CD14-positive monocyte (primary cell): Measurements from ENCODE around the gene JCHAIN. TPM values are rescaled to one million over a fixed set of nuclear protein-coding genes. Genes with fewer than 3 reads are reported as not detected.

Source experiments
- DNase-seq, 3 donors: peaks; one replicate each; pipeline ENCODE4 v3.0.0-alpha.2; 2011 to 2022
- H2AFZ ChIP-seq: 2 replicates; pipeline ENCODE4 v1.6.0; 2012; ENCODE audit warnings: mild to moderate bottlenecking, low read depth, low read length, inconsistent platforms; ENCODE audit not compliant: insufficient read depth, poor library complexity, severe bottlenecking
- H3K27ac ChIP-seq, 2 donors: 1 replicate in 1 of 2; 2 replicates in 1 of 2; pipeline ENCODE4 v1.5.1; 2012 to 2013; ENCODE audit warnings: low read length in 2 of 2, control low read depth in 1 of 2, inconsistent platforms in 1 of 2, low read depth in 1 of 2, mild to moderate bottlenecking in 1 of 2
- H3K27me3 ChIP-seq, 2 donors: one replicate each; pipeline versions ENCODE4 v1.6.0 to v1.6.1; 2011 to 2013; ENCODE audit warnings: low read length in 2 of 2; ENCODE audit not compliant: control insufficient read depth in 2 of 2, insufficient read depth in 2 of 2
- H3K36me3 ChIP-seq, 2 donors: replicated peaks in 1 of 2; 1 replicate in 1 of 2; 2 replicates in 1 of 2; pipeline versions ENCODE4 v1.5.1 to v1.6.1; 2012 to 2013; ENCODE audit warnings: low read length in 2 of 2, control low read depth in 1 of 2, inconsistent platforms in 1 of 2, mild to moderate bottlenecking in 1 of 2; ENCODE audit not compliant: insufficient read depth in 2 of 2, control insufficient read depth in 1 of 2
- H3K4me1 ChIP-seq, 2 donors: 1 replicate in 1 of 2; 2 replicates in 1 of 2; pipeline versions ENCODE4 v1.5.1 to v1.6.1; 2012 to 2013; ENCODE audit warnings: low read length in 2 of 2, control low read depth in 1 of 2, inconsistent platforms in 1 of 2, mild to moderate bottlenecking in 1 of 2, moderate library complexity in 1 of 2; ENCODE audit not compliant: insufficient read depth in 2 of 2, control insufficient read depth in 1 of 2
- H3K4me2 ChIP-seq: replicated peaks from 2 replicates; pipeline ENCODE3; 2012; ENCODE audit warnings: low read length, moderate library complexity, mild to moderate bottlenecking; ENCODE audit not compliant: poor library complexity, severe bottlenecking; ENCODE audit errors: extremely low read depth
- H3K4me3 ChIP-seq, 3 experiments: fragments of 200-600 bp in 1 of 3; sonication (generic) in 1 of 3; replicated peaks in 1 of 3; 1 replicate in 2 of 3; 2 replicates in 1 of 3; pipeline ENCODE4 v1.5.1; 2011 to 2013; ENCODE audit warnings: low read length in 3 of 3, mild to moderate bottlenecking in 3 of 3, control low read depth in 2 of 3, low read depth in 2 of 3, inconsistent platforms in 1 of 3, moderate library complexity in 1 of 3
- H3K79me2 ChIP-seq: 2 replicates; pipeline ENCODE4 v1.6.0; 2012; ENCODE audit warnings: mild to moderate bottlenecking, control low read depth, inconsistent platforms, low read length, moderate library complexity; ENCODE audit not compliant: insufficient read depth
- H3K9ac ChIP-seq: 2 replicates; pipeline ENCODE4 v1.6.0; 2017; ENCODE audit warnings: low read length, mild to moderate bottlenecking; ENCODE audit not compliant: insufficient read depth, poor library complexity, severe bottlenecking
- H3K9me3 ChIP-seq, 2 donors: replicated peaks in 1 of 2; 1 replicate in 1 of 2; 2 replicates in 1 of 2; pipeline versions ENCODE4 v1.5.1 to v1.6.1; 2012 to 2013; ENCODE audit warnings: low read length in 2 of 2, control low read depth in 1 of 2; ENCODE audit not compliant: control insufficient read depth in 1 of 2, insufficient read depth in 1 of 2
- H4K20me1 ChIP-seq: 2 replicates; pipeline ENCODE4 v1.6.0; 2012; ENCODE audit warnings: mild to moderate bottlenecking, low read length, control low read depth, moderate library complexity; ENCODE audit not compliant: insufficient read depth
- H3K27ac Mint-ChIP-seq, 7 donors: one replicate each; pipeline ENCODE4 v1.8.0; 2020; ENCODE audit warnings: mild to moderate bottlenecking in 7 of 7, mixed read lengths in 7 of 7, moderate library complexity in 6 of 7, inconsistent platforms in 2 of 7
- H3K27me3 Mint-ChIP-seq, 3 donors: one replicate each; pipeline ENCODE4 v1.8.0; 2021 to 2022; ENCODE audit warnings: low read depth in 3 of 3, mild to moderate bottlenecking in 3 of 3, mixed read lengths in 3 of 3, moderate library complexity in 3 of 3, inconsistent platforms in 1 of 3
- H3K36me3 Mint-ChIP-seq, 2 donors: one replicate each; pipeline ENCODE4 v1.8.0; 2020; ENCODE audit warnings: mixed read lengths in 2 of 2, inconsistent platforms in 1 of 2, mild to moderate bottlenecking in 1 of 2
- H3K4me1 Mint-ChIP-seq: one replicate; pipeline ENCODE4 v1.8.0; 2020; ENCODE audit warnings: mild to moderate bottlenecking, mixed read lengths
- H3K4me3 Mint-ChIP-seq, 2 donors: one replicate each; pipeline ENCODE4 v1.8.0; 2020; ENCODE audit warnings: mild to moderate bottlenecking in 2 of 2, mixed read lengths in 2 of 2, moderate library complexity in 1 of 2
- H3K9me3 Mint-ChIP-seq, 7 donors: one replicate each; pipeline ENCODE4 v1.8.0; 2020 to 2022; ENCODE audit warnings: mixed read lengths in 7 of 7, mild to moderate bottlenecking in 6 of 7, moderate library complexity in 6 of 7, inconsistent platforms in 2 of 7
- WGBS: methylation state at CpG from one replicate; pipeline ENCODE4 v1.1.5; 2013; ENCODE audit warnings: missing lambda C conversion rate; ENCODE audit not compliant: insufficient coverage; 5-methylcytosine and 5-hydroxymethylcytosine counted together
- intact Hi-C, 2 donors: fragments of 100-400 bp; cut with micrococcal nuclease; formaldehyde crosslinking; loops; one replicate each; pipeline versions ENCODE4 v1.15.0 to v1.15.1; 2023
- polyA plus RNA-seq, 3 donors: library from polyadenylated mRNA; depleted of rRNA in 1 of 3; unstranded in 2 of 3; stranded (reverse) in 1 of 3; fragments of 300-500 nt in 2 of 3; fragments of >200 nt in 1 of 3; fragmentation: Illumina TruSeq in 2 of 3; gene quantifications; 1 replicate in 2 of 3; 2 replicates in 1 of 3; pipeline ENCODE4 v1.2.3, GENCODE V29; 2012 to 2021
- TF ChIP-seq, protein P1 (sequence below): fragments of 200-600 bp; IDR thresholded peaks from one replicate; pipeline ENCODE4 v1.8.0; 2022; ENCODE audit warnings: antibody characterized with exemption, mild to moderate bottlenecking

The JCHAIN gene
- polyA plus RNA-seq, 3 donors, result 0.41 to 6.0 (median 1.9) TPM

DNA sequence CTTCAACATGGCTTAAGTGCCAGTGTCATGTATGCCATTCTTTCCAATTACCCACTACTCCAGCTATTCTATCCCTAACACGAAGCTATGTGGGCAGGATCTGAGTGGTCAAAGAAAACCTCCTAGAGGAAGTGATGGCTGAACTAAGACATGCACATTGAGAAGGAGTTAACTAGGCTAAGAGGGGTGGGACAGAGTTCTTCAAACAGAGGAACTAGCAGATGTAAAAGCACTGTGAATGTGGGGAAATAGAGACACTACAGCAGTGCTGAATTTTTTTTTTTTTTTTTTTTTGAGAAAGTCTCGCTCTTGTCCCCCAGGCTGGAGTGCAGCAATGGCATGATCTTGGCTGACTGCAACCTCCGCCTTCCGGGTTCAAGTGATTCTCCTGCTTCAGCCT, 6.2 kb downstream of the JCHAIN start:
- WGBS, result 80% methylated on average over 2 of the region's 4 CpGs
- Mint-ChIP-seq H3K27me3 (no peaks in the 10 kb centered on the region), H3K4me3 (no peak overlapping the region), H3K4me1 (peaks cover 12% of the 10 kb centered on the region), H3K9me3 (no peaks in the 10 kb centered on the region), H3K27ac (no peak overlapping the region), H3K36me3 (no peaks in the 10 kb centered on the region)
- Histone ChIP-seq H2AFZ (no peak overlapping the region), H3K36me3 (no peaks in the 10 kb centered on the region), H3K4me1 (peaks cover 6 to 9% of the 10 kb centered on the region in 2 donors), H3K79me2 (no peaks in the 10 kb centered on the region), H3K4me2 (no peak overlapping the region), H3K9me3 (no peaks in the 10 kb centered on the region), H3K27ac (no peak overlapping the region), H3K4me3 (no peak overlapping the region), H4K20me1 (no peaks in the 10 kb centered on the region), H3K27me3 (no peaks in the 10 kb centered on the region), H3K9ac (no peak overlapping the region)
- TF ChIP-seq, protein P1, sequence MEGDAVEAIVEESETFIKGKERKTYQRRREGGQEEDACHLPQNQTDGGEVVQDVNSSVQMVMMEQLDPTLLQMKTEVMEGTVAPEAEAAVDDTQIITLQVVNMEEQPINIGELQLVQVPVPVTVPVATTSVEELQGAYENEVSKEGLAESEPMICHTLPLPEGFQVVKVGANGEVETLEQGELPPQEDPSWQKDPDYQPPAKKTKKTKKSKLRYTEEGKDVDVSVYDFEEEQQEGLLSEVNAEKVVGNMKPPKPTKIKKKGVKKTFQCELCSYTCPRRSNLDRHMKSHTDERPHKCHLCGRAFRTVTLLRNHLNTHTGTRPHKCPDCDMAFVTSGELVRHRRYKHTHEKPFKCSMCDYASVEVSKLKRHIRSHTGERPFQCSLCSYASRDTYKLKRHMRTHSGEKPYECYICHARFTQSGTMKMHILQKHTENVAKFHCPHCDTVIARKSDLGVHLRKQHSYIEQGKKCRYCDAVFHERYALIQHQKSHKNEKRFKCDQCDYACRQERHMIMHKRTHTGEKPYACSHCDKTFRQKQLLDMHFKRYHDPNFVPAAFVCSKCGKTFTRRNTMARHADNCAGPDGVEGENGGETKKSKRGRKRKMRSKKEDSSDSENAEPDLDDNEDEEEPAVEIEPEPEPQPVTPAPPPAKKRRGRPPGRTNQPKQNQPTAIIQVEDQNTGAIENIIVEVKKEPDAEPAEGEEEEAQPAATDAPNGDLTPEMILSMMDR, result no peak
- no peak for DNase-seq
- intact Hi-C loops, result no loop called here

GRCh38 chr4:70658418-70658817, 7.9 kb downstream of the JCHAIN start:
- peak overlapping the region; percentile 27 for H2AFZ ChIP-seq

More at GRCh38 chr4:70658418-70658817, 7.9 kb downstream of the JCHAIN start:
- Histone ChIP-seq H3K9me3 (no peaks in the 10 kb centered on the region), H3K9ac (no peak overlapping the region), H3K27me3 (no peaks in the 10 kb centered on the region), H4K20me1 (no peaks in the 10 kb centered on the region), H3K79me2 (no peaks in the 10 kb centered on the region), H3K4me3 (no peak overlapping the region), H3K27ac (no peak overlapping the region), H3K4me2 (no peak overlapping the region), H3K4me1 (peaks cover 6 to 9% of the 10 kb centered on the region in 2 donors), H3K36me3 (no peaks in the 10 kb centered on the region)
- Mint-ChIP-seq H3K4me1 (peaks cover 12% of the 10 kb centered on the region), H3K27ac (peak overlapping the region in 1 of 7 donors; percentile 17), H3K27me3 (peaks cover 0 to 2% (median 0%) of the 10 kb centered on the region in 3 donors), H3K9me3 (no peaks in the 10 kb centered on the region), H3K36me3 (no peaks in the 10 kb centered on the region), H3K4me3 (no peak overlapping the region)
- WGBS, result 55% methylated on average over 3 of the region's 3 CpGs
- DNase-seq, result no peak
- TF ChIP-seq, protein P1, result no peak
- intact Hi-C loops, result loop anchor here in 1 of 2 donors (10.0 kb wide), 1 partner anchor 346 kb away; no protein-coding TSS in a partner anchor
